H1 (cell line): Measurements from ENCODE around the gene SEPTIN5. TPM values are rescaled to one million over a fixed set of nuclear protein-coding genes. Genes with fewer than 3 reads are reported as not detected.

Experiments used
- CTCF ChIA-PET: fragments of 300-600 bp; sonication (Branson Sonifier 250); formaldehyde crosslinking; loops from one replicate; lab custom pipeline; 2021; ENCODE audit not compliant: partially characterized antibody; lab: Charles Lee
- POLR2A ChIA-PET: fragments of 300-600 bp; sonication (Branson Sonifier 250); formaldehyde crosslinking; loops from one replicate; lab custom pipeline; 2021; ENCODE audit warnings: inconsistent platforms; ENCODE audit not compliant: partially characterized antibody; lab: Charles Lee
- DNase-seq, 2 experiments: peaks; one replicate each; pipeline versions ENCODE4 v3.0.0 to v3.0.0-alpha.2; 2010 to 2022; ENCODE audit warnings: low spot score in 2 of 2, low read depth in 1 of 2, mixed read lengths in 1 of 2
- FAIRE-seq: peaks from 2 replicates; lab custom pipeline; 2011; peaks lifted over from hg19 to GRCh38; lab: Jason Lieb, UNC
- H2AFZ ChIP-seq: 2 replicates; pipeline ENCODE4 v1.8.1; 2012; ENCODE audit warnings: low read length, inconsistent platforms
- H2AK5ac ChIP-seq: 2 replicates; pipeline ENCODE4 v1.6.1; 2013; ENCODE audit warnings: low read depth, low read length
- H2BK120ac ChIP-seq: replicated peaks from 2 replicates; pipeline ENCODE3; 2013; ENCODE audit warnings: low read depth, low read length, inconsistent platforms
- H2BK12ac ChIP-seq: 2 replicates; pipeline ENCODE4 v1.6.1; 2013; ENCODE audit warnings: low read depth, low read length
- H2BK15ac ChIP-seq: 2 replicates; pipeline ENCODE4 v1.6.1; 2013; ENCODE audit warnings: low read length
- H2BK20ac ChIP-seq: 2 replicates; pipeline ENCODE4 v1.6.1; 2013; ENCODE audit warnings: low read length
- H2BK5ac ChIP-seq: 2 replicates; pipeline ENCODE4 v1.6.1; 2013; ENCODE audit warnings: low read depth, low read length
- H3K14ac ChIP-seq: 2 replicates; pipeline ENCODE4 v1.6.1; 2013; ENCODE audit warnings: inconsistent platforms; ENCODE audit not compliant: insufficient read length
- H3K18ac ChIP-seq: 2 replicates; pipeline ENCODE4 v1.6.1; 2013; ENCODE audit warnings: low read length; ENCODE audit errors: extremely low read depth
- H3K23ac ChIP-seq: 2 replicates; pipeline ENCODE4 v1.6.1; 2013; ENCODE audit warnings: inconsistent platforms; ENCODE audit not compliant: insufficient read length
- H3K23me2 ChIP-seq: 2 replicates; pipeline ENCODE4 v1.6.1; 2013; ENCODE audit warnings: low read depth, low read length
- H3K27ac ChIP-seq: 2 replicates; pipeline ENCODE4 v1.6.1; 2011; ENCODE audit warnings: low read depth, low read length, inconsistent platforms
- H3K27me3 ChIP-seq, 4 experiments: replicated peaks in 1 of 4; 1 replicate in 1 of 4; 2 replicates in 3 of 4; pipeline versions ENCODE4 v1.6.1 to v1.8.1; 2011 to 2013; ENCODE audit warnings: low read length in 3 of 4, mild to moderate bottlenecking in 3 of 4, inconsistent platforms in 2 of 4, mixed read lengths in 2 of 4, moderate library complexity in 1 of 4; ENCODE audit not compliant: control insufficient read depth in 3 of 4, insufficient read depth in 3 of 4; ENCODE audit errors: extremely low read depth in 1 of 4
- H3K36me3 ChIP-seq, 4 experiments: 2 replicates each; pipeline versions ENCODE4 v1.6.1 to v1.8.1; 2011 to 2013; ENCODE audit warnings: mild to moderate bottlenecking in 4 of 4, low read length in 3 of 4, moderate library complexity in 2 of 4, control low read depth in 1 of 4, inconsistent platforms in 1 of 4; ENCODE audit not compliant: insufficient read depth in 4 of 4, control insufficient read depth in 2 of 4
- H3K4ac ChIP-seq: replicated peaks from 2 replicates; pipeline ENCODE3; 2013; ENCODE audit warnings: low read length, low read depth, mixed read lengths, inconsistent platforms; ENCODE audit not compliant: insufficient read length
- H3K4me1 ChIP-seq, 4 experiments: replicated peaks in 1 of 4; 1 replicate in 1 of 4; 2 replicates in 3 of 4; pipeline versions ENCODE4 v1.6.1 to v1.8.1; 2011 to 2013; ENCODE audit warnings: low read length in 3 of 4, inconsistent platforms in 2 of 4, mixed read lengths in 1 of 4; ENCODE audit not compliant: insufficient read depth in 4 of 4, control insufficient read depth in 3 of 4
- H3K4me2 ChIP-seq, 2 experiments: 2 replicates each; pipeline versions ENCODE4 v1.6.1 to v1.8.1; 2011 to 2013; ENCODE audit warnings: low read depth in 2 of 2, low read length in 2 of 2, control low read depth in 1 of 2, inconsistent platforms in 1 of 2, mild to moderate bottlenecking in 1 of 2; ENCODE audit not compliant: insufficient read depth in 1 of 2
- H3K4me3 ChIP-seq, 4 experiments: fragments of 200-600, 300-600 bp in 1 of 4; sonication (generic), shearing (Covaris generic), sonication (Bioruptor Twin) in 1 of 4; 2 replicates each; pipeline versions ENCODE4 v1.5.1 to v1.8.1; 2011 to 2016; ENCODE audit warnings: low read length in 4 of 4, low read depth in 3 of 4, control low read depth in 2 of 4, inconsistent platforms in 2 of 4, mild to moderate bottlenecking in 2 of 4, mixed read lengths in 1 of 4, moderate library complexity in 1 of 4; ENCODE audit not compliant: insufficient read depth in 2 of 4; ENCODE audit errors: extremely low read depth in 1 of 4
- H3K56ac ChIP-seq: replicated peaks from 2 replicates; pipeline ENCODE3; 2013; ENCODE audit warnings: low read depth, mild to moderate bottlenecking, mixed read lengths, low read length, inconsistent platforms; ENCODE audit not compliant: insufficient read length
- H3K79me1 ChIP-seq: 2 replicates; pipeline ENCODE4 v1.6.1; 2013; ENCODE audit warnings: low read depth, low read length, control low read depth
- H3K79me2 ChIP-seq, 2 experiments: 2 replicates each; pipeline versions ENCODE4 v1.6.1 to v1.8.1; 2012 to 2013; ENCODE audit warnings: low read length in 2 of 2, mild to moderate bottlenecking in 2 of 2, inconsistent platforms in 1 of 2; ENCODE audit not compliant: insufficient read depth in 2 of 2, control insufficient read depth in 1 of 2
- H3K9ac ChIP-seq, 4 experiments: replicated peaks in 1 of 4; 1 replicate in 1 of 4; 2 replicates in 3 of 4; pipeline versions ENCODE4 v1.6.1 to v1.8.1; 2011 to 2013; ENCODE audit warnings: low read depth in 3 of 4, low read length in 3 of 4, control low read depth in 2 of 4, mild to moderate bottlenecking in 2 of 4, moderate library complexity in 2 of 4, inconsistent platforms in 1 of 4; ENCODE audit errors: extremely low read depth in 1 of 4
- H3K9me3 ChIP-seq, 2 experiments: 2 replicates each; pipeline versions ENCODE4 v1.6.1 to v1.8.1; 2012 to 2013; ENCODE audit warnings: mild to moderate bottlenecking in 2 of 2, moderate library complexity in 2 of 2, control low read depth in 1 of 2, inconsistent platforms in 1 of 2, low read depth in 1 of 2, low read length in 1 of 2, mixed read lengths in 1 of 2; ENCODE audit not compliant: insufficient read depth in 2 of 2
- H4K20me1 ChIP-seq, 2 experiments: replicated peaks in 1 of 2; 2 replicates each; pipeline versions ENCODE3 to v1.8.1; 2011 to 2013; ENCODE audit warnings: inconsistent platforms in 2 of 2, low read length in 2 of 2, mild to moderate bottlenecking in 1 of 2; ENCODE audit not compliant: insufficient read depth in 2 of 2, control insufficient read depth in 1 of 2
- H4K5ac ChIP-seq: 2 replicates; pipeline ENCODE4 v1.6.1; 2013; ENCODE audit warnings: low read length, low read depth, mixed read lengths, inconsistent platforms; ENCODE audit not compliant: insufficient read length
- H4K8ac ChIP-seq: 2 replicates; pipeline ENCODE4 v1.8.0; 2013; ENCODE audit warnings: mild to moderate bottlenecking, moderate library complexity, low read length, inconsistent platforms; ENCODE audit not compliant: insufficient read depth; ENCODE audit errors: extremely low read depth
- H4K91ac ChIP-seq: replicated peaks from 2 replicates; pipeline ENCODE3; 2013; ENCODE audit warnings: low read length, mixed read lengths, inconsistent platforms; ENCODE audit not compliant: insufficient read length
- BCL11A ChIP-seq, 2 experiments: IDR thresholded peaks; one replicate each; pipeline ENCODE4 v1.6.1; 2011; ENCODE audit warnings: low read depth in 2 of 2, low read length in 2 of 2, mild to moderate bottlenecking in 2 of 2
- CHD1 ChIP-seq: IDR thresholded peaks from 2 replicates; pipeline ENCODE4 v1.6.1; 2012; ENCODE audit warnings: low read depth, low read length, improper control_type of control experiment
- CTBP2 ChIP-seq: IDR thresholded peaks from 2 replicates; pipeline ENCODE4 v1.7.0; 2011; ENCODE audit warnings: borderline replicate concordance, mild to moderate bottlenecking, moderate library complexity, mixed read lengths, low read length; ENCODE audit not compliant: insufficient read depth, insufficient read length
- FOSL1 ChIP-seq: IDR thresholded peaks from 2 replicates; pipeline ENCODE4 v1.6.1; 2011; ENCODE audit warnings: mild to moderate bottlenecking, low read depth, low read length, moderate library complexity; ENCODE audit not compliant: insufficient read depth
- GABPA ChIP-seq: IDR thresholded peaks from 2 replicates; pipeline ENCODE4 v1.6.1; 2011; ENCODE audit warnings: mild to moderate bottlenecking, low read length, moderate library complexity, borderline replicate concordance; ENCODE audit not compliant: insufficient read depth
- MAFK ChIP-seq: IDR thresholded peaks from 2 replicates; pipeline ENCODE4 v1.6.1; 2012; ENCODE audit warnings: low read depth, mild to moderate bottlenecking, improper control_type of control experiment, low read length
- NRF1 ChIP-seq: IDR thresholded peaks from 2 replicates; pipeline ENCODE4 v1.6.1; 2011; ENCODE audit warnings: mild to moderate bottlenecking, low read depth, low read length, improper control_type of control experiment
- PHF8 ChIP-seq: fragments of 200-600 bp; sonication (generic); conservative IDR thresholded peaks from 2 replicates; pipeline ENCODE4 v1.7.1; 2012; ENCODE audit warnings: low read depth, mild to moderate bottlenecking, inconsistent platforms, low read length, moderate library complexity
- POU5F1 ChIP-seq: IDR thresholded peaks from 2 replicates; pipeline ENCODE4 v1.6.1; 2011; ENCODE audit warnings: low read depth, mild to moderate bottlenecking, low read length, moderate library complexity
- RFX5 ChIP-seq: IDR thresholded peaks from 2 replicates; pipeline ENCODE4 v1.6.1; 2011; ENCODE audit warnings: low read depth, low read length, improper control_type of control experiment, borderline replicate concordance
- RXRA ChIP-seq: IDR thresholded peaks from 2 replicates; pipeline ENCODE4 v1.6.1; 2011; ENCODE audit warnings: low read depth, mild to moderate bottlenecking, low read length, moderate library complexity; ENCODE audit not compliant: insufficient read depth
- WGBS, 2 experiments: shearing (Covaris generic) in 1 of 2; methylation state at CpG; one replicate each; pipeline versions ENCODE4 v1.1.6 to v1.1.7; 2013 to 2015; ENCODE audit warnings: low lambda C conversion rate in 2 of 2, mixed read lengths in 2 of 2, inconsistent platforms in 1 of 2, low coverage in 1 of 2, missing lambda C conversion rate in 1 of 2; ENCODE audit not compliant: insufficient replicate concordance in 2 of 2, insufficient coverage in 1 of 2, insufficient read length in 1 of 2; ENCODE audit errors: extremely low coverage in 1 of 2, missing lambda C conversion rate in 1 of 2; 5-methylcytosine and 5-hydroxymethylcytosine counted together
- polyA plus RNA-seq, 7 experiments: library from polyadenylated mRNA; depleted of rRNA in 3 of 7; stranded (reverse) in 5 of 7; unstranded in 2 of 7; fragments of >200 nt in 5 of 7; fragments of 200-250 nt in 2 of 7; gene quantifications; 1 replicate in 5 of 7; 2 replicates in 1 of 7; 4 replicates in 1 of 7; pipeline versions ENCODE4 v1.2.1 to v1.2.3, GENCODE V29; 2011 to 2013; ENCODE audit warnings: missing spikeins in 2 of 7, mixed read lengths in 2 of 7
- total RNA-seq: library from RNA; stranded (reverse); fragmentation: NEBNext Ultra II Directional; extraction: Animal tissue kit (Norgen Biotek cat#: 25700); gene quantifications from 2 replicates; pipeline ENCODE4 v1.2.1, GENCODE V29; 2021

The SEPTIN5 gene
- total and polyA plus RNA-seq, 2 of the 8 experiments (the other 6 are each of a cell fraction or from before 2014, with no cell fraction given), result 6.0 to 8.6 TPM

- Histone ChIP-seq H3K27me3 (peaks cover 0 to 7% (median 3%) of the 10 kb centered on the region in 4 experiments; a peak in 2 of 7 replicates), H4K5ac (no peak overlapping the region), H2BK120ac (no peak overlapping the region), H3K4me3 (no peak overlapping the region), H3K4me1 (peaks cover 0 to 19% (median 14%) of the 10 kb centered on the region in 4 experiments; a peak in 6 of 7 replicates), H3K14ac (no peak overlapping the region), H4K8ac (no peak overlapping the region), H3K79me1 (no peaks in the 10 kb centered on the region), H2AK5ac (no peak overlapping the region), H3K4me2 (no peak overlapping the region), H3K18ac (no peak overlapping the region), H2BK12ac (no peak overlapping the region), H4K91ac (no peak overlapping the region), H4K20me1 (no peaks in the 10 kb centered on the region), H3K36me3 (no peaks in the 10 kb centered on the region), H3K9me3 (no peaks in the 10 kb centered on the region), H3K27ac (no peak overlapping the region), H3K23me2 (no peaks in the 10 kb centered on the region), H3K56ac (no peak overlapping the region), H2BK20ac (no peak overlapping the region), H3K4ac (no peak overlapping the region), H3K79me2 (no peaks in the 10 kb centered on the region), H2AFZ (no peak overlapping the region), H3K23ac (no peak overlapping the region), H3K9ac (no peak overlapping the region), H2BK5ac (no peak overlapping the region), H2BK15ac (no peak overlapping the region)
- TF ChIP-seq MAFK (no peak), CHD1 (no peak), CTBP2 (no peak), RXRA (no peak), PHF8 (no peak), BCL11A (IDR thresholded peaks at IDR 0.05; ENCODE audit: low read depth in 2 of 2, low read length in 2 of 2) (no peak), GABPA (no peak), POU5F1 (no peak), RFX5 (no peak), NRF1 (no peak), FOSL1 (no peak)
- DNase-seq (no peak), FAIRE-seq (no peak)
- POLR2A ChIA-PET, result no interaction called here
- 95% methylated on average over 6 of the region's 6 CpGs; no CpG with 5 or more reads in 1 of the 2 experiments for WGBS, 2 experiments
- CTCF ChIA-PET, result interaction anchor here (0.6 to 7.5 kb wide), 6 partner anchors 8 to 131 kb away, joined by 3 to 76 read pairs (median 4); no protein-coding TSS in a partner anchor
These were observed 13.4 kb upstream of the SEPTIN5 start for GRCh38 chr22:19700790-19701419.
